Neuronal stem cell (in vitro differentiated cells): ENCODE data around the gene EIF5.

Experiments used
- DNase-seq: peaks from one replicate; pipeline ENCODE4 v3.0.0-alpha.2; 2013; ENCODE audit warnings: low spot score
- H2AFZ ChIP-seq: one replicate; pipeline ENCODE4 v1.6.1; 2013; ENCODE audit warnings: mild to moderate bottlenecking, low read length, inconsistent platforms
- H2AK5ac ChIP-seq: 2 replicates; pipeline ENCODE4 v1.6.1; 2013; ENCODE audit warnings: low read depth, mild to moderate bottlenecking, inconsistent platforms, low read length, moderate library complexity, mixed read lengths
- H2BK120ac ChIP-seq: 2 replicates; pipeline ENCODE4 v1.6.1; 2013; ENCODE audit warnings: low read depth, mild to moderate bottlenecking, inconsistent platforms, low read length, moderate library complexity, mixed read lengths
- H2BK12ac ChIP-seq: one replicate; pipeline ENCODE4 v1.6.1; 2013; ENCODE audit warnings: low read length, inconsistent platforms
- H2BK15ac ChIP-seq: 2 replicates; pipeline ENCODE4 v1.6.1; 2013; ENCODE audit warnings: mild to moderate bottlenecking, low read length, inconsistent platforms, mixed read lengths
- H2BK5ac ChIP-seq: one replicate; pipeline ENCODE4 v1.6.1; 2013; ENCODE audit warnings: inconsistent platforms, mild to moderate bottlenecking, low read length, moderate library complexity
- H3K14ac ChIP-seq: one replicate; pipeline ENCODE4 v1.6.1; 2013; ENCODE audit warnings: low read length, inconsistent platforms
- H3K18ac ChIP-seq: 2 replicates; pipeline ENCODE4 v1.6.1; 2013; ENCODE audit warnings: low read length, inconsistent platforms
- H3K23ac ChIP-seq: 2 replicates; pipeline ENCODE4 v1.6.1; 2013; ENCODE audit warnings: low read depth, mild to moderate bottlenecking, mixed read lengths, low read length, inconsistent platforms; ENCODE audit not compliant: poor library complexity
- H3K27ac ChIP-seq: replicated peaks from 3 replicates; pipeline ENCODE4 v1.5.1; 2013; ENCODE audit warnings: low read length, inconsistent platforms
- H3K27me3 ChIP-seq, 3 experiments: 2 replicates each; pipeline ENCODE4 v1.6.1; 2013; ENCODE audit warnings: low read length in 3 of 3, mild to moderate bottlenecking in 2 of 3, inconsistent platforms in 1 of 3, low read depth in 1 of 3, mixed read lengths in 1 of 3, moderate library complexity in 1 of 3; ENCODE audit not compliant: control insufficient read depth in 3 of 3, insufficient read depth in 3 of 3
- H3K36me3 ChIP-seq, 2 donors: replicated peaks in 1 of 2; 2 replicates each; pipeline ENCODE4 v1.6.1; 2013; ENCODE audit warnings: low read length in 2 of 2; ENCODE audit not compliant: control insufficient read depth in 2 of 2, insufficient read depth in 2 of 2
- H3K4ac ChIP-seq: 2 replicates; pipeline ENCODE4 v1.6.1; 2013; ENCODE audit warnings: inconsistent platforms, mild to moderate bottlenecking, low read length, moderate library complexity
- H3K4me1 ChIP-seq, 2 donors: 1 replicate in 1 of 2; 2 replicates in 1 of 2; pipeline ENCODE4 v1.6.1; 2013; ENCODE audit warnings: low read length in 2 of 2, low read depth in 1 of 2; ENCODE audit not compliant: control insufficient read depth in 2 of 2, insufficient read depth in 1 of 2
- H3K4me2 ChIP-seq: one replicate; pipeline ENCODE4 v1.6.1; 2013; ENCODE audit warnings: mild to moderate bottlenecking, low read length, inconsistent platforms; ENCODE audit not compliant: insufficient read depth, poor library complexity, severe bottlenecking
- H3K4me3 ChIP-seq, 2 donors: 2 replicates each; pipeline ENCODE4 v1.5.1; 2013; ENCODE audit warnings: low read length in 2 of 2, mild to moderate bottlenecking in 2 of 2, inconsistent platforms in 1 of 2, moderate library complexity in 1 of 2
- H3K79me1 ChIP-seq: one replicate; pipeline ENCODE4 v1.6.1; 2013; ENCODE audit warnings: low read depth, mild to moderate bottlenecking, inconsistent platforms, low read length, moderate library complexity
- H3K9ac ChIP-seq: one replicate; pipeline ENCODE4 v1.6.1; 2013; ENCODE audit warnings: mild to moderate bottlenecking, low read depth, low read length, inconsistent platforms; ENCODE audit not compliant: poor library complexity
- H3K9me3 ChIP-seq, 2 donors: replicated peaks in 1 of 2; 2 replicates each; pipeline versions ENCODE3 to v1.6.1; 2013; ENCODE audit warnings: low read length in 2 of 2, mild to moderate bottlenecking in 2 of 2, inconsistent platforms in 1 of 2, low read depth in 1 of 2, mixed read lengths in 1 of 2, moderate library complexity in 1 of 2; ENCODE audit not compliant: control insufficient read depth in 2 of 2, insufficient read depth in 1 of 2
- H4K8ac ChIP-seq: one replicate; pipeline ENCODE4 v1.6.1; 2013; ENCODE audit warnings: low read depth, mild to moderate bottlenecking, inconsistent platforms, low read length, moderate library complexity
- H4K91ac ChIP-seq: one replicate; pipeline ENCODE4 v1.6.1; 2013; ENCODE audit warnings: low read length, low read depth, mild to moderate bottlenecking, inconsistent platforms; ENCODE audit not compliant: poor library complexity
- WGBS, 2 donors: extraction: QIAGEN DNeasy Blood & Tissue Kit; methylation state at CpG; one replicate each; pipeline ENCODE4 v1.1.7; 2013; ENCODE audit warnings: missing lambda C conversion rate in 2 of 2, mixed read lengths in 1 of 2; ENCODE audit not compliant: insufficient read length in 2 of 2, insufficient replicate concordance in 1 of 2; ENCODE audit errors: extremely low coverage in 2 of 2; 5-methylcytosine and 5-hydroxymethylcytosine counted together

EIF5 gene

DNA sequence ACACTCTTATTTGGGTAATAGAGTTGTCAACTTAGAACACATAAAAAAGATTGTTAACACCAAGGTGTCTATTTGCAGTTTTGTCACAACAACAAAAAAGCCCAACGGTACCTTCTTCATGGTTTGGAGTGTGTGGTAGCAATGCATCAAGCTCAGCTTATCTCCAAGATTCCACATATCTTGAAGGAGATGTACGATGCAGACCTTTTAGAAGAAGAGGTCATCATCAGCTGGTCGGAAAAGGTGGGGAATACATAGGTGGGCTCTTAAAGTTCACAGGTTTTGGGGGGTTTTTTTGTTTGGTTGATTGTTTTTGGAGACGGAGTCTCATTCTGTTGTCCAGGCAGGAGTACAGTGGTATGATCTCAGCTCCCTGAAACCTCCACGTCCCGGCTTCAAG, 5.5 kb downstream of the EIF5 start:
- Histone ChIP-seq H3K9ac (no peak overlapping the region), H3K9me3 (no peaks in the 10 kb centered on the region), H3K4me1 (peaks cover 0 to 11% of the 10 kb centered on the region in 2 donors), H3K4me3 (no peak overlapping the region), H2BK15ac (no peak overlapping the region), H3K18ac (no peak overlapping the region), H3K27ac (no peak overlapping the region), H3K4ac (no peak overlapping the region), H2BK5ac (no peak overlapping the region), H2AFZ (no peak overlapping the region), H4K8ac (no peak overlapping the region), H3K36me3 (peaks cover 60 to 98% of the 10 kb centered on the region in 2 donors), H3K23ac (no peak overlapping the region), H4K91ac (no peak overlapping the region), H2BK12ac (no peak overlapping the region), H3K27me3 (no peaks in the 10 kb centered on the region), H2BK120ac (no peak overlapping the region), H3K4me2 (no peak overlapping the region), H3K14ac (no peak overlapping the region), H3K79me1 (peaks cover 6% of the 10 kb centered on the region), H2AK5ac (no peak overlapping the region)
- DNase-seq = no peak
- no CpG with 5 or more reads among the region's 6 CpGs for WGBS, 2 donors

DNA sequence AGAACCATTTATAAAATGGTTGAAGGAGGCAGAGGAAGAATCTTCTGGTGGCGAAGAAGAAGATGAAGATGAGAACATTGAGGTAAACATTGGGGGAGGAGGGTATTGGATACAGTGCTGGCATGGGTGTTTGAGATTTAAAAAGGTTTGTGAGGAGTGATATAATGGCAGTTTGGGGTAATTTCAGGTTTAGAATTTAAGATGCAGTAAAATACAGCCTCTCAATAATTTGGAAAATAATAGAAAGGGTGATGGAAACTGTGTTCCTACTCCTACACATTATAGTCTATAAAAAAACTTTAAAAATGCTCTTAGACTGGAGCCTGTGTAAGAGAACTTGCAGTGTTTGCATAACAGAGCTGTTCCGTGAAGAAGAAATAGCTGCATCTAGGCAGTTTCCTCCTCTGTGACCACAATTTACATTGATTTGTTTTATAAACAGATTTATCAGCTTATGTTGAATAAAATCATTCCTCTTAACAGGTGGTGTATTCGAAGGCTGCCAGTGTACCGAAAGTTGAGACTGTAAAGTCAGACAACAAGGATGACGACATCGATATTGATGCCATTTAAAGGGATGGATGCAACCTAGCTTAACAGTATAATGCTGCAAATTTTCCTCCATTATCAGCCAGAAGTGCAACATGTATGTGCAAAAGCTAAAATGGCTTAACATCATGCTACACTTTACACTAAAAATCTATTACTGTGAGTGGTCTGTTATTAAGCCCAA, 6.6 kb downstream of the EIF5 start:
- Histone ChIP-seq H2BK15ac (no peak overlapping the region), H3K27me3 (no peaks in the 10 kb centered on the region), H2AFZ (no peak overlapping the region), H3K14ac (no peak overlapping the region), H3K9me3 (peaks cover 0 to 2% of the 10 kb centered on the region in 2 donors), H2AK5ac (no peak overlapping the region), H3K4ac (no peak overlapping the region), H4K8ac (no peak overlapping the region), H3K27ac (no peak overlapping the region), H3K4me1 (peaks cover 0 to 6% of the 10 kb centered on the region in 2 donors), H2BK120ac (no peak overlapping the region), H2BK5ac (no peak overlapping the region), H4K91ac (no peak overlapping the region), H2BK12ac (no peak overlapping the region), H3K23ac (no peak overlapping the region), H3K9ac (no peak overlapping the region), H3K79me1 (peaks cover 6% of the 10 kb centered on the region), H3K4me2 (no peak overlapping the region), H3K4me3 (no peak overlapping the region), H3K36me3 (peaks cover 60 to 95% of the 10 kb centered on the region in 2 donors), H3K18ac (no peak overlapping the region)
- no peak for DNase-seq
- no CpG with 5 or more reads among the region's 6 CpGs for WGBS, 2 donors

DNA sequence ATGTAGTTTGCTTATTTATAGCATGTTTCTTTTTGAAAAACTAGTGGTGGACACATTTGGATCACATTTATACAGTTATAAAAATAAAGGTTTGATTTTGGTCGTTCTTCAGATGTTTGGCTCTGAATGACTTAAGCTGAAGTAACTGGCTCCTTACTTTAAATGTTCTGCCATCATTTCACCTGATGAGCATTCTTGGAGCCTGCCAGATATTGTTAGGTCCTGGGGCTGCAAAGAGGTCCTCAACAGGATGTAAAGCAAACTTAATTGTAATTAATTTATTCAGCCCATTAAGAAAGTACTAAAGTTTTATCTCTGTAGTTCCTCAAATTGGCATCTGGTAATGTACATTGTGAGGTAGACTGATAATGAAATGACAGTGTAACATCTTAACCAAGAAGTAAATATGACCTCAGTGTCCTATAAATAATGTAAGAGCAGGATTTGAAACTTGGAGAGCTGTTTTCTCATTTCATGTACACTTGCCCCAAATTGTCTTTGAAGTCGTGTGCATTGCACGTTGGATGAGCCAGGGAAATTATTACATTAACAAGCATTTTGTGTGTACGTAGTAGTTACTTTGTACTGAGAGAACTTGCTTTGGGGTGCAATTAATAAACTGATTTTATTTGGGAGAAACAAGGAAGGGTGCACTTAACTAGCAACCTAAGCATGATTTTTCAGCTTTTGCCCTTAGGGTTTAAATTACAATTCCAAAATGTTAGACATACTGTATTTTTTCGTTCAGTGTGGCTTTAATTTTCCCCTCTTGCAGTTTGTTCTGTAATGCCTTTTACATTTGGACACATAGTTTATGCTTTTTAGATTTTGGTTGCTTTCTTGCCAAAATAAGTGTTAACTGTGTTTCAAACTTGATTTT, 7.5 kb downstream of the EIF5 start:
- DNase-seq = no peak
- no peak overlapping the region for H3K4ac ChIP-seq
- H2AK5ac ChIP-seq = no peak overlapping the region
- no peaks in the 10 kb centered on the region for H3K27me3 ChIP-seq
- no peak overlapping the region for H2BK120ac ChIP-seq
- no peak overlapping the region for H3K27ac ChIP-seq
- H3K79me1 ChIP-seq = peaks cover 5% of the 10 kb centered on the region
- H3K9me3 ChIP-seq = peaks cover 0 to 2% of the 10 kb centered on the region in 2 donors
- no peak overlapping the region for H2AFZ ChIP-seq
- no peak overlapping the region for H3K4me2 ChIP-seq
- no peak overlapping the region for H2BK12ac ChIP-seq
- H3K4me1 ChIP-seq = no peaks in the 10 kb centered on the region
- H3K9ac ChIP-seq = no peak overlapping the region
- no peak overlapping the region for H3K14ac ChIP-seq
- no peak overlapping the region for H2BK5ac ChIP-seq
- H4K91ac ChIP-seq = no peak overlapping the region
- WGBS, 2 donors = no CpG with 5 or more reads among the region's 5 CpGs
- no peak overlapping the region for H2BK15ac ChIP-seq
- H3K18ac ChIP-seq = no peak overlapping the region
- no peak overlapping the region for H3K4me3 ChIP-seq
- H4K8ac ChIP-seq = no peak overlapping the region
- no peak overlapping the region for H3K23ac ChIP-seq
- peaks cover 54 to 87% of the 10 kb centered on the region in 2 donors for H3K36me3 ChIP-seq
